Neural cell (in vitro differentiated cells): Measurements from ENCODE around the gene CDCA5. TPM values are rescaled to one million over a fixed set of nuclear protein-coding genes. Genes with fewer than 3 reads are reported as not detected.

Experiments used
- H2AFZ ChIP-seq: fragments of 200-600, 300-800 bp; sonication (generic), shearing (Covaris generic); 2 replicates; pipeline ENCODE4 v1.6.0; 2014; ENCODE audit warnings: low read depth, mild to moderate bottlenecking, antibody characterized with exemption, low read length, moderate library complexity
- H3F3A ChIP-seq: fragments of 200-600 bp; shearing (Covaris generic); 2 replicates; pipeline ENCODE4 v1.6.1; 2016; ENCODE audit warnings: mild to moderate bottlenecking, moderate library complexity, mixed read lengths, antibody characterized with exemption, low read length; ENCODE audit not compliant: insufficient read depth, poor library complexity, severe bottlenecking
- H3K27ac ChIP-seq: fragments of 200-600, 300-800 bp; sonication (generic), shearing (Covaris generic); 2 replicates; pipeline ENCODE4 v1.5.1; 2014; ENCODE audit warnings: mild to moderate bottlenecking, low read length, moderate library complexity
- H3K27me3 ChIP-seq: fragments of 300-800, 200-600 bp; sonication (generic), shearing (Covaris generic); 2 replicates; pipeline ENCODE4 v1.6.0; 2014; ENCODE audit warnings: mild to moderate bottlenecking, low read depth, low read length, moderate library complexity; ENCODE audit not compliant: insufficient read depth
- H3K36me3 ChIP-seq: fragments of 300-800, 200-600 bp; sonication (generic), shearing (Covaris generic); 2 replicates; pipeline ENCODE4 v1.5.1; 2014; ENCODE audit warnings: mild to moderate bottlenecking, antibody characterized with exemption, low read length, moderate library complexity; ENCODE audit not compliant: insufficient read depth
- H3K4me2 ChIP-seq: fragments of 300-800, 200-600 bp; sonication (generic), shearing (Covaris generic); 2 replicates; pipeline ENCODE4 v1.6.0; 2014; ENCODE audit warnings: mild to moderate bottlenecking, low read length
- H3K4me3 ChIP-seq: fragments of 300-800, 200-600 bp; sonication (generic), shearing (Covaris generic); 2 replicates; pipeline ENCODE4 v1.5.1; 2014; ENCODE audit warnings: mild to moderate bottlenecking, low read length, moderate library complexity
- H3K79me2 ChIP-seq: fragments of 200-600 bp; shearing (Covaris generic); replicated peaks from 2 replicates; pipeline ENCODE4 v1.6.0; 2014; ENCODE audit warnings: mild to moderate bottlenecking, low read length, moderate library complexity; ENCODE audit not compliant: insufficient read depth
- H3K9ac ChIP-seq: fragments of 300-800, 200-600 bp; sonication (generic), shearing (Covaris generic); 2 replicates; pipeline ENCODE4 v1.6.1; 2016; ENCODE audit warnings: mild to moderate bottlenecking, low read length, mixed read lengths
- H3K9me2 ChIP-seq: fragments of 200-600 bp; shearing (Covaris generic); 2 replicates; pipeline ENCODE4 v1.6.1; 2016; ENCODE audit warnings: mild to moderate bottlenecking, low read length, mixed read lengths; ENCODE audit not compliant: insufficient read depth
- H3K9me3 ChIP-seq: fragments of 200-600, 300-800 bp; sonication (generic), shearing (Covaris generic); 2 replicates; pipeline ENCODE4 v1.6.1; 2016; ENCODE audit warnings: mild to moderate bottlenecking, mixed run types, low read length, moderate library complexity, mixed read lengths
- H4K20me1 ChIP-seq: fragments of 200-600 bp; shearing (Covaris generic); 2 replicates; pipeline ENCODE4 v1.6.1; 2016; ENCODE audit warnings: mild to moderate bottlenecking, mixed run types; ENCODE audit not compliant: insufficient read depth
- EP300 ChIP-seq: fragments of 450-650 bp; conservative IDR thresholded peaks from 2 replicates; pipeline ENCODE4 v1.6.1; 2014; ENCODE audit warnings: antibody characterized with exemption, mild to moderate bottlenecking, moderate library complexity; ENCODE audit not compliant: poor library complexity, severe bottlenecking
- EZH2 ChIP-seq: fragments of 200-600, 300-800 bp; shearing (Covaris generic), sonication (generic); IDR thresholded peaks from 2 replicates; pipeline ENCODE4 v1.6.1; 2014; ENCODE audit warnings: antibody characterized with exemption, low read length, borderline replicate concordance, mild to moderate bottlenecking; ENCODE audit not compliant: insufficient read depth, poor library complexity, severe bottlenecking
- MXI1 ChIP-seq: fragments of 450-650 bp; conservative IDR thresholded peaks from 2 replicates; pipeline ENCODE4 v1.6.1; 2014; ENCODE audit warnings: antibody characterized with exemption, mild to moderate bottlenecking; ENCODE audit not compliant: poor library complexity, severe bottlenecking
- POLR2AphosphoS5 ChIP-seq: IDR thresholded peaks from 2 replicates; pipeline ENCODE4 v1.6.1; 2012
- RAD21 ChIP-seq: fragments of 450-650 bp; conservative IDR thresholded peaks from 2 replicates; pipeline ENCODE4 v1.6.1; 2014; ENCODE audit warnings: antibody characterized with exemption, mild to moderate bottlenecking, moderate library complexity
- SMC3 ChIP-seq: fragments of 450-650 bp; conservative IDR thresholded peaks from 2 replicates; pipeline ENCODE4 v1.6.1; 2014; ENCODE audit warnings: antibody characterized with exemption, mild to moderate bottlenecking, moderate library complexity; ENCODE audit not compliant: poor library complexity
- TAF1 ChIP-seq: IDR thresholded peaks from 2 replicates; pipeline ENCODE4 v1.6.1; 2012; ENCODE audit warnings: low read depth
- polyA plus RNA-seq: library from polyadenylated mRNA; depleted of rRNA; stranded (reverse); fragments of >200 nt; gene quantifications from 2 replicates; pipeline ENCODE4 v1.2.3, GENCODE V29; 2014
- TF ChIP-seq, protein P1 (sequence below): fragments of 450-650 bp; IDR thresholded peaks from 2 replicates; pipeline ENCODE4 v1.5.1; 2014; ENCODE audit warnings: antibody characterized with exemption, mild to moderate bottlenecking, moderate library complexity; ENCODE audit not compliant: poor library complexity, severe bottlenecking
- TF ChIP-seq, protein P2 (sequence below): IDR thresholded peaks from 2 replicates; pipeline ENCODE4 v1.6.1; 2012; ENCODE audit warnings: borderline replicate concordance

Gene CDCA5
- polyA plus RNA-seq, 1 donor from 2014 or later, result 2.3 TPM

DNA sequence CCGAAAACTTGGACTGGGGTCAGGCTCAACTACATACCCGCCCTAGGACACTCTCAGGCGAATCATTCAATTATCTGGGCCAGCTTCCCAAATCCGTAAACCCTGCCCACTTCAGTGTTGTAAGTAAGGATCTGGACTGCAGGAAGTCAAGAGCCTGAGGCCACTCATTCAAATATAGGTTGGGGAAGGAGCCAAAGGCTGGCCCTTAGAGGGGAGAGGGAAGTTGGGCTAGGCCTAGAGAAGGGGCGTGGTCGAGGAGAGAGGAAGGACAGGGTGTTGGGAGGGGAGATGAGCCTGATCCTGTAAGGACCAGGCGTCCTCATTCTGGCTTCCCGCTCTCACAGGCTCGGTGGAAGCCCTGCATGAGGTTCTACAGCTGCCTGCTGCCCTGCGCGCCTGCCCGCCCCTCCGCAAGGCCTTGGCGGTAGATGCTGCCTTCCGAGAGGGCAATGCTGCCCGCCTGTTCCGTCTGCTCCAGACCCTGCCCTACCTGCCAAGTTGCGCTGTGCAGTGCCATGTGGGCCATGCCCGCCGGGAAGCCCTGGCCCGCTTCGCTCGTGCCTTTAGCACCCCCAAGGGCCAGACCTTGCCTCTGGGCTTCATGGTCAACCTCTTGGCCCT is 39.8 kb downstream of the CDCA5 start:
- no peak overlapping the region for H3K4me3 ChIP-seq
- H3K9ac ChIP-seq, result no peak overlapping the region
- H3K36me3 ChIP-seq, result no peaks in the 10 kb centered on the region
- H3K27ac ChIP-seq, result no peak overlapping the region
- no peak overlapping the region for H2AFZ ChIP-seq
- no peak overlapping the region for H3K4me2 ChIP-seq
- no peaks in the 10 kb centered on the region for H3K9me2 ChIP-seq
- H3K79me2 ChIP-seq, result peaks cover 9% of the 10 kb centered on the region
- H3K9me3 ChIP-seq, result no peaks in the 10 kb centered on the region
- no peaks in the 10 kb centered on the region for H4K20me1 ChIP-seq
- no peaks in the 10 kb centered on the region for H3K27me3 ChIP-seq
- TF ChIP-seq, protein P1, sequence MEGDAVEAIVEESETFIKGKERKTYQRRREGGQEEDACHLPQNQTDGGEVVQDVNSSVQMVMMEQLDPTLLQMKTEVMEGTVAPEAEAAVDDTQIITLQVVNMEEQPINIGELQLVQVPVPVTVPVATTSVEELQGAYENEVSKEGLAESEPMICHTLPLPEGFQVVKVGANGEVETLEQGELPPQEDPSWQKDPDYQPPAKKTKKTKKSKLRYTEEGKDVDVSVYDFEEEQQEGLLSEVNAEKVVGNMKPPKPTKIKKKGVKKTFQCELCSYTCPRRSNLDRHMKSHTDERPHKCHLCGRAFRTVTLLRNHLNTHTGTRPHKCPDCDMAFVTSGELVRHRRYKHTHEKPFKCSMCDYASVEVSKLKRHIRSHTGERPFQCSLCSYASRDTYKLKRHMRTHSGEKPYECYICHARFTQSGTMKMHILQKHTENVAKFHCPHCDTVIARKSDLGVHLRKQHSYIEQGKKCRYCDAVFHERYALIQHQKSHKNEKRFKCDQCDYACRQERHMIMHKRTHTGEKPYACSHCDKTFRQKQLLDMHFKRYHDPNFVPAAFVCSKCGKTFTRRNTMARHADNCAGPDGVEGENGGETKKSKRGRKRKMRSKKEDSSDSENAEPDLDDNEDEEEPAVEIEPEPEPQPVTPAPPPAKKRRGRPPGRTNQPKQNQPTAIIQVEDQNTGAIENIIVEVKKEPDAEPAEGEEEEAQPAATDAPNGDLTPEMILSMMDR, result no peak
- TF ChIP-seq, protein P2, sequence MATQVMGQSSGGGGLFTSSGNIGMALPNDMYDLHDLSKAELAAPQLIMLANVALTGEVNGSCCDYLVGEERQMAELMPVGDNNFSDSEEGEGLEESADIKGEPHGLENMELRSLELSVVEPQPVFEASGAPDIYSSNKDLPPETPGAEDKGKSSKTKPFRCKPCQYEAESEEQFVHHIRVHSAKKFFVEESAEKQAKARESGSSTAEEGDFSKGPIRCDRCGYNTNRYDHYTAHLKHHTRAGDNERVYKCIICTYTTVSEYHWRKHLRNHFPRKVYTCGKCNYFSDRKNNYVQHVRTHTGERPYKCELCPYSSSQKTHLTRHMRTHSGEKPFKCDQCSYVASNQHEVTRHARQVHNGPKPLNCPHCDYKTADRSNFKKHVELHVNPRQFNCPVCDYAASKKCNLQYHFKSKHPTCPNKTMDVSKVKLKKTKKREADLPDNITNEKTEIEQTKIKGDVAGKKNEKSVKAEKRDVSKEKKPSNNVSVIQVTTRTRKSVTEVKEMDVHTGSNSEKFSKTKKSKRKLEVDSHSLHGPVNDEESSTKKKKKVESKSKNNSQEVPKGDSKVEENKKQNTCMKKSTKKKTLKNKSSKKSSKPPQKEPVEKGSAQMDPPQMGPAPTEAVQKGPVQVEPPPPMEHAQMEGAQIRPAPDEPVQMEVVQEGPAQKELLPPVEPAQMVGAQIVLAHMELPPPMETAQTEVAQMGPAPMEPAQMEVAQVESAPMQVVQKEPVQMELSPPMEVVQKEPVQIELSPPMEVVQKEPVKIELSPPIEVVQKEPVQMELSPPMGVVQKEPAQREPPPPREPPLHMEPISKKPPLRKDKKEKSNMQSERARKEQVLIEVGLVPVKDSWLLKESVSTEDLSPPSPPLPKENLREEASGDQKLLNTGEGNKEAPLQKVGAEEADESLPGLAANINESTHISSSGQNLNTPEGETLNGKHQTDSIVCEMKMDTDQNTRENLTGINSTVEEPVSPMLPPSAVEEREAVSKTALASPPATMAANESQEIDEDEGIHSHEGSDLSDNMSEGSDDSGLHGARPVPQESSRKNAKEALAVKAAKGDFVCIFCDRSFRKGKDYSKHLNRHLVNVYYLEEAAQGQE, result no peak
- no peak for TF ChIP-seq MXI1
- TF ChIP-seq RAD21, result no peak
- no peak for TF ChIP-seq EZH2
- no peak for TF ChIP-seq POLR2AphosphoS5
- no peak for TF ChIP-seq EP300
- TF ChIP-seq TAF1, result no peak
- TF ChIP-seq SMC3, result no peak
- no peaks in the 10 kb centered on the region for H3F3A ChIP-seq

DNA sequence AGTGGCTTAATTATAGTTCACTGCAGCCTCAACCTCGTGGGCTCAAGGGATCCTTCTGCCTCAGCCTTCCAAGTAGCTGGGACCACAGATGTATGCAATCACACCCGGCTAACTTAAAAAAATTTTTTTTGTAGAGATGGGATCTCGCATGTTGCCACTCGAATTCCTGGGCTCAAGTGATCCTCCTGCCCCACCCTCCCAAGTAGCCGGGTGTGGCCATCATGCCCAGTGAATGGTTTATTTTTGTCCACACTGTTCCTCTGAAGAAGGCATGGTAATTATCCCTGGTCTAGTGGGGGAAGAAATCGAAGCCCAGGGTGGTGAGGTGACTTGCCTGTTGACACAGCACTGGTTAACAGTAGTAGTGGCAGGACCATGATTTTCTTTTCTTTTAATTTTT is 40.9 kb downstream of the CDCA5 start:
- no peaks in the 10 kb centered on the region for H3K36me3 ChIP-seq
- H3K4me2 ChIP-seq, result no peak overlapping the region
- no peaks in the 10 kb centered on the region for H3F3A ChIP-seq
- TF ChIP-seq TAF1, result no peak
- TF ChIP-seq EP300, result no peak
- TF ChIP-seq RAD21, result no peak
- no peak for TF ChIP-seq EZH2
- TF ChIP-seq, protein P1, result no peak
- TF ChIP-seq, protein P2, result no peak
- no peak for TF ChIP-seq POLR2AphosphoS5
- no peak overlapping the region for H3K27ac ChIP-seq
- H3K9me3 ChIP-seq, result no peaks in the 10 kb centered on the region
- H3K79me2 ChIP-seq, result peaks cover 9% of the 10 kb centered on the region
- peak overlapping the region; percentile 77 for H3K4me3 ChIP-seq
- H3K9me2 ChIP-seq, result no peaks in the 10 kb centered on the region
- no peak overlapping the region for H2AFZ ChIP-seq
- H4K20me1 ChIP-seq, result no peaks in the 10 kb centered on the region
- no peaks in the 10 kb centered on the region for H3K27me3 ChIP-seq
- no peak overlapping the region for H3K9ac ChIP-seq
